Cerebellar nuclear complex (tissue), 1 donor: ENCODE results near the gene BICDL2.
"Not testable (repeated sequence)": the region's sequence is repeated elsewhere in the genome, so short reads cannot be mapped to it uniquely, and the experiment has no call there.

Experiments used
- DNase-seq, 2 experiments: peaks; one replicate each; lab custom pipeline; 2025; lab: John Stamatoyannopoulos, UW

The BICDL2 gene

DNA sequence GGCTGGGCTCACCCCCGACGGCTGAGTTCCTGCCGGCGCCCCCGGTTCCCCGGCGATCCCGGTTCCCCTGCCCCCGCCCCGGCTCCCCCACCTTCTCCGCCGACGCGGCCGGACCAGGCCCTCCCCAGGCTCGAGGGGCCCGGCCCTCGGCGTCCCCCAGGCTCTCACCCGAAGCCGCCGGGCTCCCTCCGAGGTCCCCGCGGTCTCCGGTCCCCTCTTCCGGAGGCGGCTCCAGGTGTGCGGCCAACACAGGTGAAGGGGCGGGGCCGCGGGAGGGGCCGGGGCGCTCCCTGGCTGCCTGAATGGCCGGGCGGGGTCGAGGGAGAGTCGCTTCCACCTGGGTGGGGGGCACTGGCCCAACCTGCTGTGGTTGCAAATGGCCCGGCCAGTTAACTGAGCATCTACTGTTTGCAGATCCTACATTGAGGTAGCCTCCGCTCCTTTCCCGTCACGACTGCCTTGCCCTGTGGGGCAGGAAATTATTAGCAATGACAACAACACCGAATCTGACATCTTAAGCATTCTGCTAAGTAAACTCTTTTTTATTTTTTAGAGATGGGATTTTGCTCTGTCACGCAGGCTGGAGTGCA lies at the start of gene BICDL2:
Gene BICDL2, minus strand, starts transcription at position 219 of the 590 bp plus-strand sequence. CDS start 1,448 bp downstream, outside the sequence.
- DNase-seq = no peak

DNA sequence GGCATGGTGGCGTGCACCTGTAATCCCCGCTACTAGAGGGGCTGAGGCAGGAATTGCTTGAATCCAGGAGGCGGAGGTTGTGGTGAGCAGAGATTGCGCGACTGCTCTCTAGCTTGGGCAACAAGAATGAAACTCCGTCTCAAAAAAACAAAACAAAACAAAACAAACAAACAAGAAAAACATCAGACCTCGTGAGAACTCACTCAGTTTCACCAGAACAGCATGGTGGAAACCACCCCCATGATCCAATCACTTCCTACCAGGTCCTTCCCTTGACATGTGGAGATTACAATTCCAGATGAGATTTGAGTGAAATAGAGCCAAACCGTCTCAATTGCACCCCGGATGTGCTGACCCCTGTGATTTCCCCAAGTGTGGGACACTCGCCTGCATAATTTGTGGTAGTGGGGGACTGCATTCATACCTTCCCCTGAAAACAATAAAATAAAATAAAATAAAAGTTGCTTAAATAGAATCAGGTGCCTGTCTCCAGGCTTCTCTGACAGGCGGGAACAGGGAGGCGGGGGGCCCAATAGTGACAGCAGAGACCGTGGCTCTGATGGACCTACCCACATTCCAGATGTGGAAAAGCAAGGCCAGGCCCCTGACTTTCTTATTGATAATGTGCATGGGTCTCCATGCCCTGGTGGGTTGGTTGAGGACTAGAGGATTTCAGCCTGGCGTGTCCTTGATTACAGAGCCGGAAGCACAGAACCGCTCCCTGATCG lies 49.3 kb upstream of the BICDL2 start:
- DNase-seq = no peak

DNA sequence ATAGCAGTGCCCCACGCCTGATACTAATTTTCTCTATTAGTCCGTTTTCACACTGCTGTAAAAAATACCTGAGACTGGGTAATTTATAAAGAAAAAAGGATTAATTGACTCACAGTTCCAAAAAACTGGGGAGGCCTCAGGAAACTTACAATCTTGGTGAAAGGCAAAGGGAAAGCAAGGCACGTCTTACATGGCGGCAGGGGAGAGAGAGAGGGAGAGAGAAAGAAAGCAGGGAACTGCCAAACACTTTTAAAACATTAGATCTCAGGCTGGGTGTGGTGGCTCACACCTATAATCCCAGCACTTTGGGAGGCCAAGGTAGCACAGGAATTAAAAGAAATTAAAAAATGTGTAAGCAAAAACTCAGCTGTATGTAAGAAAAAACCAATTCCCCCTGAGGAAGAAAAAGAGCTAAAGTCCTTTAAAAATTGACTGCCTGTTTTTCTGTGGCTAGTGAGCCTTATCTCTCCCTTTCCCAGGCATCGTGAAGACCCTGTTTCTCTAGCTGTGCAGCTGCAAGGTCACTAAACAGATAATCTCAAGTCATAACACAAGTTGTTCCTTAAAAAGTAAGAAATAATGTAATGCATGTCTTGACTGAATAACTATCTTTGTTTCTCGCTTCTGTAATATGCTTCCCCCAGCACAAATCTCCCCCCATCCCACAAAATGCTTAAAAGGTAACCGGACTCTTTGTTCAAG lies 48.4 kb upstream of the BICDL2 start:
- no peak for DNase-seq

- no peak for DNase-seq
Observed at GRCh38 chr16:3084491-3084890, 47.7 kb upstream of the BICDL2 start.

- DNase-seq = not testable (repeated sequence)
Observed at GRCh38 chr16:3083408-3083807, 46.7 kb upstream of the BICDL2 start.

DNA sequence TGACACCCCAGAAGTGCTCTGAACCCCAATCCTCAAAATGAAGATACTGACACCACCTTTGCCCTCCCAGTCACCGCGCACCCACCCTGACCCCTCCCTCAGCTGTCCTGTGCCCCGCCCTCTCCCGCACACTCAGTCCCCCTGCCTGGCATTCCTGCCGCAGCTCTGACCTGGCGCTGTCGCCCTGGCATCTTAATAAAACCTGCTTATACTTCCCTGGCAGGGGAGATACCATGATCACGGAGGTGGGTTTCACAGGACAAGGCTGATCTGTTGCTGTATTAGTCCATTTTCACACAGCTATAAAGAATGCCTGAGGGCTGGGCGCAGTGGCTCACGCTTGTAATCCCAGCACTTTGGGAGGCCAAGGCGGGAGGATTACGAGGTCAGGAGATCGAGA lies 45.2 kb upstream of the BICDL2 start:
- not testable (repeated sequence) for DNase-seq

- no peak for DNase-seq
Observed at GRCh38 chr16:3080024-3080423, 43.3 kb upstream of the BICDL2 start.

DNA sequence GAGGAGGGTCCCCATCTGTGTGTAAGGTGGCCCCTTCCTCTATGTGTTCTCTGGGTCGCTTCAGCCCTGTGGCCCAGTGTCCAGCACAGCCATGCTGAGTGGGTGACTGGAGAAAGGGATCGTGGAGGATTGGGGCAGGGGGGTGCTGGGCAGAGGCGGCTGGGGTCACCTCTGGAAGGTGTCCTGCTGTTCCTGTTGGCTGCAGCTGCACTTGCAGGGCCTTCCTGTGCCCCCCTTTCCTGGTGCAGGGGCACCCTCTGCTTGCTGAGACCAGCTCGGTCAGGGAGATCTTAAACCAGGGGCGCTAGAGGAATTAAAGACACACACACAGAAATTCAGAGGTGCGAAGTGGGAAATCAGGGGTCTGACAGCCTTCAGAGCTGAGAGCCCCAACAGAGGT lies 39.8 kb upstream of the BICDL2 start:
- no peak for DNase-seq

DNA sequence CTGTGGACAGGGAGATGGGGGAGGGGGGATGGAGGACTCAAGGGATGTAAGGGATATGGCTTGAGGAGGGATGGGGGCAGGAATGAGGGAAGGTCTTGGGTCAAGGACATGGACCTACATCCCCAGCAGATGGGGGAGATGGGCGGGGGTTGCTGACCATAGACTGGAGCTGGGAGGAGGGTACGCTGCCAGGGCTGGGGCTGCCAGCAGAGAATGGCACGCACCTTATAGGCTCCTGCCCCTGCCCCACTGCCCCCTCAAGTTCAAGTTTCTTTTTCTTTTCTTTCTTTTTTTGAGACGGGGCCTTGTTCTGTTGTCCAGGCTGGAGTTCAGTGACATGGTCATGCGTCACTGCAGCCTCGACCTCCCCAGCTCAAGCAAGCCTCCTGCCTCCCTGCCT lies 39.2 kb upstream of the BICDL2 start:
- DNase-seq = not testable (repeated sequence)

- DNase-seq = no peak
Observed at GRCh38 chr16:3075523-3075915, 38.8 kb upstream of the BICDL2 start.

DNA sequence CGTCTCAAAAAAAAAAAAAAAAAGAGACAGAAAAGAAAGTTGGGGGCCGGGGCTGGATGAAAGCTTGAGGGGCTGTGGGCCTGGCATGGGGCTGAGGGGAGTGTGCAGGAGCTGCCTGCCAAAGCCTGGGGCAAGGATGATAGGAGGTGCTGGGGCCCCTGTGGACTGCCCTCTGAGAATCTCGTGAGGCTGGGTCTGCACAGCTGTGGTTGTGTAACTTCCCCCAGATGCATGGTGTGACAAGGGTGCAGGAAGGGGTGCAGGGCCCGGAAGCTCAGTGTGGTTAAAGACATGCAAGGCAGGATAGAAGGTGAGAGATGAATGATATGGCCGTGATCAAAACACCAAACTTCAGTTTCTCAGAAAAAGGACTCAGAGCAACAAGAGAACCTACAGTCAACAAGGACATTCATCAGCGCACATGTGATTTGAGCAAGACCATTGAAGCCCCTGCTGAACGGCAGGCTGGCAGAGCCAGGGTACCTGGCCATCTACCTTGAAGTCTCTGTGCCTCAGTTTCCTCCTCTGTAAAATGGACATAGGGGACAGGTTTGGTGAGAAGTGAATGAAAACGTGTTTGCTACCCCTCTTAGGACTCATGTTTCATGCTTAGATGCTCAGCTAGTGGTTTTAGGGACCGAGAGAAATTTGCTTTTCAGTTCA lies 38.2 kb upstream of the BICDL2 start:
- no peak for DNase-seq

- DNase-seq = no peak
Observed at GRCh38 chr16:3073448-3073847, 36.7 kb upstream of the BICDL2 start.

DNA sequence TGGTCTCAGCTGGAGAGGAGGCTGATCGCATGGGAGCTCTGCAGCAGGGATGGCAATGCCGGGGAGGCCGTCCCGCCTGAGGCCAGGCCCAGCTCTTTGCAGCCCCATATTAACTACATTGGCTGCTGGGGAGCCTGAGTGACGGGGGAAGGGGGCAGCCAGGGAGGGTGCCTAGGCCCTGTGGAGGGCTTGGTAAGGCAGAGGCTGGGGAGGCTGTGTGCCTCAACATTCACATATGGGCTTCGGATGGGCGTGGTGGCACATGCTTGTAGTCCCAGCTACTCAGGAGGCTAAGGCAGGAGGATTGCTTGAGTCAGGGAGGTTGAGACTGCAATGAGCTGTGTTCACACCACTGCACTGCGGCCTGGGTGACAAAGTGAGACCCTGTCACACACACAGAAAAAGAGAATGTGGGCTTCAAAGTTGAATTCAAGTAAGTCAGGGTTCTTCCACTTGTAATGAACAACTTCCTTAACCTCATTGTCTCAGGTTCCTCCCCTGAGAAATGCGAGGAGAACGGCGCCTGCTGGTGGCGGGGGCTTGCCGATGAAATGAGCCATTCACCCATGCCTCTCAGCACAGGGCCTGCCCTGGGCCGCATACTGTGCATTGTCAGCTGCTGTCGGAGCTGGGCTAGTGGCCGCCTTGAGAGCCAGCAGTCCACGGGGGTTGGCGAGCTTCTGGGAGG lies 36.0 kb upstream of the BICDL2 start:
- DNase-seq = not testable (repeated sequence)

DNA sequence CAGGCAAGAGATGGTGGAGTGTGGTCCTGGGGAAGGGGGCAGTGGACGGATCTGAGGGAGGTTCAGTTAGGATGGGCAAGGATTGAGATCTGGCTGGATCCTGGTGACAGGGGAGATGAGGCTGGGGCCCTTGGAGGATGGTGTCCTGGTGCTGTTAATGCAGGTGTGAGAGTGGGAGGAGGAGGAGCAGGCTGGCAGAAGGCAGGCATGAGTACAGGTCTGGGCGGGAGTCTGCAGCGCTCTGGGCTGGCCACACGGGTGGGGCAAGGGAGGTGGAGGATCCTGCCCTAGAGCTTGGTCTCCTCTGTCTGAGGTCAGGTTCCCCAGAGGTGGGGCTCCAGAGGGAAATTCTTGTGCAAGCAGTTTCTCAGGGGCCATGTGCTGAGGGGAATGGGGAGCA lies 35.4 kb upstream of the BICDL2 start:
- not testable (repeated sequence) for DNase-seq

- DNase-seq = no peak
Observed at GRCh38 chr16:3071655-3072054, 34.9 kb upstream of the BICDL2 start.

DNA sequence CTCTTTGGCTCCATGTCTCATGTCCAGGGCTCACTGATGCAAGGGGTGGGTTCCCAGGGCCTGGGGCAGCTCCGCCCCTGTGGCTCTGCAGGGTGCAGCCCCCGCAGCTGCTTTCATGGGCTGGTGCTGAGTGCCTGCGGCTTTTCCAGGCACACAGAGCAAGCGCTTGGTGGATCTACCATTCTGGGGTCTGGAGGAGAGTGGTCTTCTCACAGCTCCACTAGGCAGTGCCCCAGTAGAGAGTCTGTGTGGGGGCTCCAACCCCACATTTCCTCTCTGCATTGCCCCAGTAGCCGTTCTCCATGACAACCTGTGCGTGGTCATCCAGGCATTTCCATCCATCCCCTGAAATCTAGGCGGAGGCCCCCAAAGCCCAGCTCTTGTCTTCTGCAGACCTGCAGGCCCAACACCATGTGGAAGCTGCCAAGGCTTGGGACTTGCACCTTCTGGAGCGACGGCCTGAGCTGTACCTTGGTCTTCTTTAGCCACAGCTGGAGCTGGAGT lies 33.9 kb upstream of the BICDL2 start:
- no peak for DNase-seq

- not testable (repeated sequence) for DNase-seq
Observed at GRCh38 chr16:3069146-3069545, 32.4 kb upstream of the BICDL2 start.

DNA sequence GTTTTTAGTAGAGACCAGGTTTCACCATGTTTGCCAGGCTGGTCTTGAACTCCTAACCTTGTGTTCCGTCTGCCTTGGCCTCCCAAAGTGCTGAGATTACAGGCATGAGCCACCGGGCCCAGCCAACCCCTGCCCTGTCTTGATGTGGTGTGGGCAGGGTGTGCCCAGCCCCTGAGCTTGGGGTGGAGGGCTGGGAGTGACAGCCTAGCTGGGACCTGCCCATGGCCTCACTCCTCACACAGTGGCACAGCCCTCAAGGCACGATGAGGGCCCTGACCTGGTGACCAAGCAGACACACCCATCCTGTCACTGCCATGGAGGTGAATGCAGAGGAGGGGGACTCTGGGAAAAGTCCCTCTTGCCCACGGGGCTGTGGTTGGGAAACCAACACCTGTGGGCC lies 31.7 kb upstream of the BICDL2 start:
- no peak for DNase-seq

DNA sequence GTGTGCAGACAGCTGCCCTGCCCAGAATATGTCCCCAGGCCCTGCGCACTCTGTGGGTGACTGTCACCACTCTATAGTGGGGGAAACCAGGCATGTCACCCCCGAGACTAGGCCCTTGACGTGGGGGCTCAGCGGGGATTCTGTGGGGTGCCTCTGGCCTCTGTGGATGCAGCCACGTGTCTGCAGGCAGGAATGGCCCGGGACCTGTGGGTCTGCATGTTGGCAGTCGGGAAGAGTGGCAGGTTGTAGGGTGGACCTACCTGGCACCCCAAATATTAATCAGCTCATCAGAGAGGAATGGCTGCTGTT lies 29.6 kb upstream of the BICDL2 start:
- no peak for DNase-seq

DNA sequence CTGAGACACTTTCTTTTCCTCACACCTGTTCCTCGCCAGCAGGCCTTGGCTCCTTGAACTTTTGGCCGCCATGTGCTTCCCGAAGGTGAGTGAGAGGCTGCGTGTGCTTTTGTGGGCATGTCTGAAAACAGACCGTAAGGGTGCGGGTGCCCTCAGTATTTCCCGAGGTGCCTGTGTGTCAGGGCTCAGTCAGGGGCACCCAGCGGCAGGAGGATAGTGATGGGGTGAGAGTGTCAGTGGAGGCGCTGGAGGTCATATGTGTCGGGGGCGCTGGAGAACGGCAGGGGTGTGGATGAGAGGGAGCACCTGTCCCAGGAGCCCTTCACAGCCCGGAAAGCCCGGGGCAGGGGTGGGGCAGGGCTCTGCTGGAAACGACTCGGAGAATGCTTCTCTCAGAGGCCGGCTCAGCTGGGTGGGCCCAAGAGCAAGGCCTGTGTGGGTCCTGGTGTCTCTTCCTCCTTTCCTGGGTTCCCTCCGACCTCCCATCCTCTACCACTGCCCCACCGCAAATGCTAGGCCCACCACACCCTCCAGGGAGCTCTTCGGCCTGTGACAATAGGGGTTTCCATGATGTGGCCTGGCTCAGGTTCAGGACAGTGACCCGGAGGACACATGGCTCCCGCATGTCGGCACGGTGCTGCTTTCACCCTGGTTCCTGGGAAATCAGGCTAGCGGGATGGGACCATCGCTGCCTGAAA lies 29.1 kb upstream of the BICDL2 start:
- no peak for DNase-seq

- no peak for DNase-seq
Observed at GRCh38 chr16:3065069-3065741, 28.5 kb upstream of the BICDL2 start, which contains the start of gene IL32. IL32 (plus strand) TSS chr16:3065640; CDS start chr16:3065812, 172 bp downstream.
